A673 (cell line): ENCODE measurements around the gene PACSIN2. TPM values are rescaled to one million over a fixed set of nuclear protein-coding genes. Genes with fewer than 3 reads are reported as not detected.
"Not testable (repeated sequence)": the region's sequence is repeated elsewhere in the genome, so short reads cannot be mapped to it uniquely, and the experiment has no call there.

ENCODE experiments used
- BruUV-seq: library from RNA; stranded (reverse); fragments of 400-500 nt; replicated peaks from 2 replicates; lab custom pipeline; 2021; lab: Mats Ljungman, UMichigan
- CTCF ChIA-PET: fragments of 300-600 bp; sonication (Branson Sonifier 250); formaldehyde crosslinking; loops from one replicate; lab custom pipeline; 2022; ENCODE audit warnings: antibody characterized with exemption; lab: Charles Lee
- POLR2A ChIA-PET: fragments of 300-600 bp; sonication (Branson Sonifier 250); formaldehyde crosslinking; loops from one replicate; lab custom pipeline; 2022; ENCODE audit warnings: antibody characterized with exemption; ENCODE audit not compliant: low non-redundant PET; lab: Charles Lee
- DNase-seq: peaks from one replicate; pipeline ENCODE4 v3.0.0-alpha.2; 2015; ENCODE audit warnings: low spot score
- H3K27ac ChIP-seq: fragments of 200-600 bp; sonication (generic); 2 replicates; pipeline ENCODE4 v1.5.1; 2016; ENCODE audit warnings: mixed run types, low read depth, mild to moderate bottlenecking, mixed read lengths, antibody characterized with exemption, low read length; ENCODE audit not compliant: poor library complexity, severe bottlenecking
- H3K27me3 ChIP-seq: fragments of 200-600 bp; sonication (generic); replicated peaks from 2 replicates; pipeline ENCODE4 v1.6.1; 2017; ENCODE audit warnings: mixed run types, low read depth, mild to moderate bottlenecking, mixed read lengths, antibody characterized with exemption, low read length; ENCODE audit not compliant: insufficient read depth, poor library complexity
- H3K36me3 ChIP-seq: fragments of 200-600 bp; sonication (generic); 2 replicates; pipeline ENCODE4 v1.6.1; 2016; ENCODE audit warnings: mixed run types, mild to moderate bottlenecking, mixed read lengths, antibody characterized with exemption, low read length; ENCODE audit not compliant: insufficient read depth, poor library complexity, severe bottlenecking
- H3K4me1 ChIP-seq: fragments of 200-600 bp; sonication (generic); 2 replicates; pipeline ENCODE4 v1.6.1; 2017; ENCODE audit warnings: mixed run types, mild to moderate bottlenecking, mixed read lengths, antibody characterized with exemption, low read length; ENCODE audit not compliant: insufficient read depth, poor library complexity, severe bottlenecking
- H3K4me3 ChIP-seq: fragments of 200-600 bp; sonication (generic); 2 replicates; pipeline ENCODE4 v1.5.1; 2016; ENCODE audit warnings: low read depth, mixed run types, mild to moderate bottlenecking, mixed read lengths, low read length; ENCODE audit not compliant: poor library complexity, severe bottlenecking
- H3K9me3 ChIP-seq: fragments of 200-600 bp; sonication (generic); 2 replicates; pipeline ENCODE4 v1.6.1; 2016; ENCODE audit warnings: mixed run types, low read depth, mild to moderate bottlenecking, mixed read lengths, antibody characterized with exemption, low read length; ENCODE audit not compliant: poor library complexity, severe bottlenecking
- CTCF ChIP-seq: fragments of 300-800, 200-600 bp; sonication (generic); conservative IDR thresholded peaks from 2 replicates; pipeline ENCODE4 v1.5.1; 2017; ENCODE audit warnings: low read depth, mild to moderate bottlenecking, antibody characterized with exemption, low read length, moderate library complexity, mixed read lengths
- EZH2 ChIP-seq: fragments of 200-600 bp; sonication (generic); IDR thresholded peaks from 2 replicates; pipeline ENCODE4 v1.6.1; 2017; ENCODE audit warnings: borderline replicate concordance, low read depth, mild to moderate bottlenecking, mixed read lengths, antibody characterized with exemption, low read length; ENCODE audit not compliant: poor library complexity, severe bottlenecking
- intact Hi-C: fragments of 100-400 bp; cut with micrococcal nuclease; formaldehyde crosslinking; loops from one replicate; pipeline ENCODE4 v1.10.0; 2022; ENCODE audit not compliant: unreplicated experiment
- total RNA-seq: library from RNA; stranded (reverse); gene quantifications from 2 replicates; pipeline ENCODE4 v1.2.3, GENCODE V29; 2021

PACSIN2 gene
- total RNA-seq, 1 experiment from 2014 or later = 51.8 TPM

DNA sequence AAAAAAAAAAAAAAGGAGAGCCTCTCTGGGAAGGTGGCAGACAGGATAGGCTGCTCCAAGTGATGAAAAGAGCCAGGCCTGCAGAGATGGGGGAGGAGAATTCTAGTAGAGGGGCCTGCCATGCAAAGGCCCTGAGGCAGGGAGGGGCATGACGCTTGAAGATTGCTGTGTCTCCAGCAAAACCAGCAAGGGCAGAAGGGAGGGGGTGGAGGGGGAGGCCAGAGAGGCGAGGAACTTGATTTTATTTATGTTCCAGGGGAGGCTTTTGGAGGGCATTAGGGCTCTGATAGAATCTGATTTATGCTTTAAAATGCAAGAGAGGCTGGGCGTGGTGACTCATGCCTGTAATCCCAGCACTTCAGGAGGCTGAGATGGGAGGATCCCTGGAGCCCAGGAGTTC lies 16.7 kb upstream of the PACSIN2 start:
- TF ChIP-seq EZH2 = no peak
- TF ChIP-seq CTCF = no peak
- CTCF ChIA-PET = no interaction called here
- Histone ChIP-seq H3K27ac (no peak overlapping the region), H3K27me3 (no peaks in the 10 kb centered on the region), H3K4me1 (no peaks in the 10 kb centered on the region), H3K4me3 (no peak overlapping the region), H3K9me3 (no peaks in the 10 kb centered on the region), H3K36me3 (no peaks in the 10 kb centered on the region)
- DNase-seq = no peak
- no TSS peak for BruUV-seq
- POLR2A ChIA-PET = no interaction called here
- intact Hi-C loops = loop anchor here (10.0 kb wide), 1 partner anchor 167 kb away; no protein-coding TSS in a partner anchor

- no peak for DNase-seq
- CTCF ChIA-PET = no interaction called here
- intact Hi-C loops = no loop called here
- POLR2A ChIA-PET = no interaction called here
- TF ChIP-seq CTCF = no peak
- no peak for TF ChIP-seq EZH2
- BruUV-seq = no TSS peak
- Histone ChIP-seq H3K36me3 (no peaks in the 10 kb centered on the region), H3K4me1 (peaks cover 5% of the 10 kb centered on the region), H3K27me3 (no peaks in the 10 kb centered on the region), H3K27ac (no peak overlapping the region), H3K9me3 (no peaks in the 10 kb centered on the region), H3K4me3 (no peak overlapping the region)
Observed at GRCh38 chr22:43018615-43019014, 3.7 kb upstream of the PACSIN2 start.

DNA sequence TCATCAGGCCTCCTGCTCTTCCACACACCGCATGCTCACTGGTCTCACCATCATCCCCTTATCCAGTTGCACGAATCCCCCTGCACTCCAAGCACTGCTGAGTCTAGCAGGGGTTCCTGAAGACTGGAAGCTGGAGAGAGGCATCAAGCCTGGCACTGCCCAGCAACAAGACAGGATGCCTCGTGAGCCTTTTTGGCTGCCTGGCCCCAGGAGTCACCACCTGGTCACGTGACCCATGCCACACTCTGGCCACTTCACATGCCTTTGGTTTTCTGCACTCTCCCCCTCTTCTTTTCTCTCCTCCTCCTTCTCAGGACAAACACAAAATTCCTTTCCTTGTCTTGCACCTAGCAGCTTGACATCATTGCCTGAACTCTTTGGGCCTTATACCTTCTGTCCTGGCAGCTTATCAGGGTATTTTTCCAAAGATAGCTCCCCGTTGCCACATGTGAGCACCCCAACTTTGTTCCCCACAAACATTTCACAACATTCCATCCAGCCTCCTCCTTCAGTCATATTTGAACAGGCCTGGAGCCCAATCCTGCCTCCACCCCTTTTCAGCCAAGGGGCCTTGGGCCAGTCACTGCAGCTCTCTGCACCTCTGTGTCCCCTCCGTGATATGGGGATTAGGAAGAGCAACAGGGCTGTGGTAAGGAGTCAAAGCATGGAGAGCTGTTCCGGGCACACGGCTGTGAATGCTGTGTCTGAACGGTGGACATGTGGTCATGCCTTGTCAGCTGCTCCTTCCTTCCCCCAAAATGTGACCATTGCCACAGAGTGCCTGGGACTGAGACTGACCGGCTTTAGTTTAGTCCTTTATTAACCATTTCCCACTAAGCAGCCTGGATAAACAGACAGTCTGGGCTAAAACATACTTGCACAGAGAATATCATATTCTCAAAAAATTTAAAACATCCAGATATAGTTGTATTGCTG lies 2.8 kb upstream of the PACSIN2 start:
- Histone ChIP-seq H3K4me3 (no peak overlapping the region), H3K27ac (no peak overlapping the region), H3K27me3 (no peaks in the 10 kb centered on the region), H3K4me1 (peaks cover 10% of the 10 kb centered on the region), H3K36me3 (no peaks in the 10 kb centered on the region), H3K9me3 (no peaks in the 10 kb centered on the region)
- CTCF ChIA-PET = no interaction called here
- no peak for TF ChIP-seq EZH2
- TF ChIP-seq CTCF = no peak
- no TSS peak for BruUV-seq
- POLR2A ChIA-PET = no interaction called here
- no peak for DNase-seq
- intact Hi-C loops = no loop called here

- peaks cover 10% of the 10 kb centered on the region for H3K4me1 ChIP-seq
- H3K27ac ChIP-seq, H3K9me3 ChIP-seq, DNase-seq, POLR2A ChIA-PET, H3K4me3 ChIP-seq, intact Hi-C loops, H3K27me3 ChIP-seq, BruUV-seq, H3K36me3 ChIP-seq, CTCF ChIA-PET: not testable (repeated sequence)
Observed at GRCh38 chr22:43016150-43016549, 1.2 kb upstream of the PACSIN2 start.
